Measurements from ENCODE around the gene MIDN. TPM values are rescaled to one million over a fixed set of nuclear protein-coding genes. Genes with fewer than 3 reads are reported as not detected.

Gene MIDN
- total RNA-seq, 2 donors from 2014 or later: 80.1 to 124 TPM

- H3K9me3 ChIP-seq: no peaks in the 10 kb centered on the region
- peak overlapping the region; percentile 3 to 24 for H3K27ac ChIP-seq
- no peak for DNase-seq (ENCODE audit: low spot score)
- no peak for ATAC-seq (ENCODE audit: insufficient number of reproducible peaks, low FRiP score, low read depth)
- peaks cover 40% of the 10 kb centered on the region for H3K36me3 ChIP-seq
- no peaks in the 10 kb centered on the region for H3K27me3 ChIP-seq (replicated peaks; ENCODE audit: insufficient read depth)
- peaks cover 14 to 53% of the 10 kb centered on the region in 2 donors for H3K4me1 ChIP-seq (ENCODE audit: control insufficient read depth in 1 of 2, low read depth in 2 of 2)
- TF ChIP-seq, protein P1, sequence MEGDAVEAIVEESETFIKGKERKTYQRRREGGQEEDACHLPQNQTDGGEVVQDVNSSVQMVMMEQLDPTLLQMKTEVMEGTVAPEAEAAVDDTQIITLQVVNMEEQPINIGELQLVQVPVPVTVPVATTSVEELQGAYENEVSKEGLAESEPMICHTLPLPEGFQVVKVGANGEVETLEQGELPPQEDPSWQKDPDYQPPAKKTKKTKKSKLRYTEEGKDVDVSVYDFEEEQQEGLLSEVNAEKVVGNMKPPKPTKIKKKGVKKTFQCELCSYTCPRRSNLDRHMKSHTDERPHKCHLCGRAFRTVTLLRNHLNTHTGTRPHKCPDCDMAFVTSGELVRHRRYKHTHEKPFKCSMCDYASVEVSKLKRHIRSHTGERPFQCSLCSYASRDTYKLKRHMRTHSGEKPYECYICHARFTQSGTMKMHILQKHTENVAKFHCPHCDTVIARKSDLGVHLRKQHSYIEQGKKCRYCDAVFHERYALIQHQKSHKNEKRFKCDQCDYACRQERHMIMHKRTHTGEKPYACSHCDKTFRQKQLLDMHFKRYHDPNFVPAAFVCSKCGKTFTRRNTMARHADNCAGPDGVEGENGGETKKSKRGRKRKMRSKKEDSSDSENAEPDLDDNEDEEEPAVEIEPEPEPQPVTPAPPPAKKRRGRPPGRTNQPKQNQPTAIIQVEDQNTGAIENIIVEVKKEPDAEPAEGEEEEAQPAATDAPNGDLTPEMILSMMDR (IDR thresholded peaks at IDR 0.05): no peak
- H3K4me3 ChIP-seq: no peak overlapping the region
Measured at GRCh38 chr19:1221904-1222255, 26.5 kb upstream of the MIDN start.

DNA sequence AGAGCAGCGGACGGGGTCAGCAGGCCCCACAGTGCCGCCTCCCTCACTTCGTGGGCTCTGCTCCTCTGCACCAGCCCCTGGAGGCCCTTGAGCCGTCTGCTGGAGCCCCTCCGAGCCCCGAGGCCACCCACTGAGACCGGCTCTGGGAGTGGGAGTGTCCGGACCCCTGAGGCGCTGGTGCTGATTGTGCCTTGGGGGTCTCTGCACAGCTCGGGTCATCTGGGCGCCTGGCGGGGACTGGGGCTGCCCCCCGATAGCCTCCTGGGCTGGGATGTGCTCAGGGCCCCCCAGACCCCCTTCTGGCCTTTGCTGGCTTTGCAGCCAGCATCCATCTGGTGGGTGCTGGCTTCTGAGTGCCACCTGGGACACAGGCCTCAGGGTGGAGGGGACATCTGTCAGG is 26.0 kb upstream of the MIDN start:
- ATAC-seq (ENCODE audit: insufficient number of reproducible peaks, low FRiP score, low read depth) (no peak), DNase-seq (ENCODE audit: low spot score) (no peak)
- no peaks in the 10 kb centered on the region for H3K9me3 ChIP-seq
- H3K4me1 ChIP-seq (ENCODE audit: control insufficient read depth in 1 of 2, low read depth in 2 of 2): peaks cover 9 to 48% of the 10 kb centered on the region in 2 donors
- peaks cover 46% of the 10 kb centered on the region for H3K36me3 ChIP-seq
- no peaks in the 10 kb centered on the region for H3K27me3 ChIP-seq (replicated peaks; ENCODE audit: insufficient read depth)
- no peak overlapping the region for H3K27ac ChIP-seq
- no peak overlapping the region for H3K4me3 ChIP-seq
- TF ChIP-seq, protein P1 (IDR thresholded peaks at IDR 0.05): no peak

GRCh38 chr19:1223018-1223855 is 25.1 kb upstream of the MIDN start:
- Histone ChIP-seq H3K27me3 (replicated peaks; ENCODE audit: insufficient read depth) (no peaks in the 10 kb centered on the region), H3K27ac (no peak overlapping the region), H3K4me3 (no peak overlapping the region), H3K4me1 (ENCODE audit: control insufficient read depth in 1 of 2, low read depth in 2 of 2) (peaks cover 6 to 39% of the 10 kb centered on the region in 2 donors), H3K36me3 (peaks cover 52% of the 10 kb centered on the region), H3K9me3 (no peaks in the 10 kb centered on the region)
- TF ChIP-seq, protein P1 (IDR thresholded peaks at IDR 0.05): peak; percentile 37
- DNase-seq (ENCODE audit: low spot score): no peak
- no peak for ATAC-seq (ENCODE audit: insufficient number of reproducible peaks, low FRiP score, low read depth)

- H3K27me3 ChIP-seq (replicated peaks; ENCODE audit: insufficient read depth): no peaks in the 10 kb centered on the region
- no peaks in the 10 kb centered on the region for H3K9me3 ChIP-seq
- H3K36me3 ChIP-seq: peaks cover 54% of the 10 kb centered on the region
- DNase-seq (ENCODE audit: low spot score) (no peak), ATAC-seq (ENCODE audit: insufficient number of reproducible peaks, low FRiP score, low read depth) (no peak)
- H3K27ac ChIP-seq: no peak overlapping the region
- peaks cover 6 to 29% of the 10 kb centered on the region in 2 donors for H3K4me1 ChIP-seq (ENCODE audit: control insufficient read depth in 1 of 2, low read depth in 2 of 2)
- TF ChIP-seq, protein P1 (IDR thresholded peaks at IDR 0.05): no peak
- no peak overlapping the region for H3K4me3 ChIP-seq
Measured at GRCh38 chr19:1224047-1224825, 24.1 kb upstream of the MIDN start.

DNA sequence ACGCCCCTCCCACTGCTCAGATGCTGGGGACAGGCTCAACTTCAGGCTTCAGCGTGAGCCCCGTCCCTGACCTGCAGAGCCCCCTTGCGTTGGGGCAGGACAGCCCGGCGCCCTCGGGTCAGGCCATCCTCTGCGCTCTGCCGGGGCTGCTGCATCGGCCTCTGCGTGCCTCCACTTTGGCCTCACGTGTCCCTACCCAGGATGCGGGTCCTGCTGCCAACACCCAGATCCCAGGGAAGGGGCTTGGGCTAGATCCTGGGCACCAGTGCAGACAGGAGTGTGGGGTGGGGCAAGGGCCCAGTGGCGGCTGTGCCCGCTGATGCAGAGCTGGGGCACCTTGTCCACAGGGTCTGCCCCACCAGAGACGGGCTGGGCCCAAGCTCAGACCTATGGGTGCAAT is 23.5 kb upstream of the MIDN start:
- no peak overlapping the region for H3K27ac ChIP-seq
- H3K36me3 ChIP-seq: peaks cover 54% of the 10 kb centered on the region
- ATAC-seq (ENCODE audit: insufficient number of reproducible peaks, low FRiP score, low read depth) (no peak), DNase-seq (ENCODE audit: low spot score) (no peak)
- H3K4me1 ChIP-seq (ENCODE audit: control insufficient read depth in 1 of 2, low read depth in 2 of 2): peaks cover 6 to 26% of the 10 kb centered on the region in 2 donors
- no peak overlapping the region for H3K4me3 ChIP-seq
- TF ChIP-seq, protein P1 (IDR thresholded peaks at IDR 0.05): no peak
- no peaks in the 10 kb centered on the region for H3K9me3 ChIP-seq
- no peaks in the 10 kb centered on the region for H3K27me3 ChIP-seq (replicated peaks; ENCODE audit: insufficient read depth)

Measured in thoracic aorta (tissue), 2 donors.